ENCODE measurements around the gene ZNF324B. TPM values are rescaled to one million over a fixed set of nuclear protein-coding genes. Genes with fewer than 3 reads are reported as not detected.
"Not testable (repeated sequence)": the region's sequence is repeated elsewhere in the genome, so short reads cannot be mapped to it uniquely, and the experiment has no call there.

ZNF324B gene
- total RNA-seq = 1 to 10 TPM; 7.6 to 8.2 TPM

- H3K27me3 Mint-ChIP-seq = peaks cover 13% of the 10 kb centered on the region
- ATAC-seq (peak; percentile 98), DNase-seq (peak; percentile 98)
- CTCF ChIA-PET = interaction anchor here (1.5 kb wide), 1 partner anchor 68 kb away, joined by 3 read pairs; the partner anchor contains the start of gene ZBTB45
- H3K4me1 Mint-ChIP-seq (ENCODE audit: low read depth) = peaks cover 26% of the 10 kb centered on the region
- intact Hi-C loops (cut with micrococcal nuclease) = no loop called here
- H3K27ac Mint-ChIP-seq = peak within 1 kb of the TSS; percentile 61
- POLR2A ChIA-PET = interaction anchor here (0.8 to 1.4 kb wide), 3 partner anchors 9 to 11 kb away, joined by 3 to 5 read pairs (median 3); no protein-coding TSS in a partner anchor
- no peak for TF ChIP-seq CTCF (IDR thresholded peaks at IDR 0.05)
- H3K9me3 Mint-ChIP-seq = peaks cover 14% of the 10 kb centered on the region
- peaks cover 18% of the 10 kb centered on the region for H3K36me3 Mint-ChIP-seq (ENCODE audit: low read depth)
- H3K4me3 Mint-ChIP-seq = peak within 1 kb of the TSS; percentile 84
Observed at GRCh38 chr19:58451358-58452101, at the start of gene ZNF324B. TSS of gene ZNF324B (plus strand) at chr19:58451622. CDS start at chr19:58453702, 2,080 bp downstream.

- intact Hi-C loops (cut with micrococcal nuclease) = no loop called here
- DNase-seq (no peak), ATAC-seq (no peak)
- ChIA-PET CTCF (no interaction called here), POLR2A (interaction anchor here (0.9 to 1.0 kb wide), 2 partner anchors 10 to 15 kb away, joined by 3 to 5 read pairs; partner anchors contain the start of gene RPS5)
- Mint-ChIP-seq H3K4me3 (peak overlapping the region; percentile 87), H3K4me1 (ENCODE audit: low read depth) (peaks cover 22% of the 10 kb centered on the region), H3K27ac (no peak overlapping the region), H3K27me3 (no peaks in the 10 kb centered on the region), H3K9me3 (no peaks in the 10 kb centered on the region), H3K36me3 (ENCODE audit: low read depth) (peaks cover 3% of the 10 kb centered on the region)
- no peak for TF ChIP-seq CTCF (IDR thresholded peaks at IDR 0.05)
Observed at GRCh38 chr19:58401840-58402421, 49.5 kb upstream of the ZNF324B start.

- H3K36me3 Mint-ChIP-seq (ENCODE audit: low read depth); H3K4me3 Mint-ChIP-seq; H3K9me3 Mint-ChIP-seq; ATAC-seq; DNase-seq; intact Hi-C loops (cut with micrococcal nuclease); H3K27me3 Mint-ChIP-seq; H3K27ac Mint-ChIP-seq: not testable (repeated sequence)
- ChIA-PET POLR2A (interaction anchor here (1.0 to 1.2 kb wide), 2 partner anchors 13 to 30 kb away, joined by 3 read pairs; no protein-coding TSS in a partner anchor), CTCF (interaction anchor here (1.2 kb wide), 1 partner anchor 115 kb away, joined by 3 read pairs; the partner anchor contains the start of gene ZBTB45)
- H3K4me1 Mint-ChIP-seq (ENCODE audit: low read depth) = peaks cover 31% of the 10 kb centered on the region
Observed at GRCh38 chr19:58403920-58404478, 47.4 kb upstream of the ZNF324B start.

GRCh38 chr19:58406818-58407657, 44.4 kb upstream of the ZNF324B start:
- CTCF ChIA-PET = no interaction called here
- POLR2A ChIA-PET = interaction anchor here (0.7 to 2.6 kb wide), 6 partner anchors 11 to 60 kb away, joined by 3 to 10 read pairs (median 4); partner anchors contain the start of genes RNF225 and RPS5
- intact Hi-C loops (cut with micrococcal nuclease) = no loop called here
- no peak for DNase-seq
- Mint-ChIP-seq H3K27me3 (no peaks in the 10 kb centered on the region), H3K9me3 (no peaks in the 10 kb centered on the region), H3K4me1 (ENCODE audit: low read depth) (peaks cover 37% of the 10 kb centered on the region), H3K27ac (peak overlapping the region; percentile 95), H3K4me3 (peak overlapping the region; percentile 87), H3K36me3 (ENCODE audit: low read depth) (peaks cover 15% of the 10 kb centered on the region)
- TF ChIP-seq CTCF (IDR thresholded peaks at IDR 0.05) = peak; percentile 40
- ATAC-seq = no peak

All from activated CD8-positive, alpha-beta T cell treated with anti-CD3 and anti-CD28 coated beads for 36 hours (primary cell).